ENCODE data around the gene PRTG.

- TF ChIP-seq CTCF (conservative IDR thresholded peaks at IDR 0.05; ENCODE audit: low read depth in 2 of 2) (no peak), STAT1 (IDR thresholded peaks at IDR 0.05; ENCODE audit: unreplicated experiment) (no peak)
Observed at GRCh38 chr15:55649058-55649423, 93.9 kb downstream of the PRTG start.

Measured in GM23338 (cell line).